H1 (cell line): ENCODE data around the gene RRAD. TPM values are rescaled to one million over a fixed set of nuclear protein-coding genes. Genes with fewer than 3 reads are reported as not detected.
A peak's percentile ranks its signal among the peaks of the same experiment; 100 is the strongest.

Experiments
- ATF3 ChIP-seq: IDR thresholded peaks from 2 replicates; pipeline ENCODE4 v1.6.1; 2011; ENCODE audit warnings: low read depth, mild to moderate bottlenecking, low read length; ENCODE audit not compliant: insufficient read depth
- BRCA1 ChIP-seq: IDR thresholded peaks from 2 replicates; pipeline ENCODE4 v1.6.1; 2012; ENCODE audit warnings: low read depth, low read length, improper control_type of control experiment
- CBX5 ChIP-seq: fragments of 300-800, 300-1000 bp; sonication (generic); IDR thresholded peaks from 2 replicates; pipeline ENCODE4 v1.7.1; 2016; ENCODE audit warnings: antibody characterized with exemption, low read length, low read depth
- CBX8 ChIP-seq: fragments of 300-800, 300-1000 bp; sonication (generic); IDR thresholded peaks from 2 replicates; pipeline ENCODE4 v1.7.1; 2016; ENCODE audit warnings: low read depth, low read length, borderline replicate concordance
- CEBPB ChIP-seq: IDR thresholded peaks from 2 replicates; pipeline ENCODE4 v1.6.1; 2012; ENCODE audit warnings: low read depth, low read length
- CTBP2 ChIP-seq: IDR thresholded peaks from 2 replicates; pipeline ENCODE4 v1.7.0; 2011; ENCODE audit warnings: borderline replicate concordance, mild to moderate bottlenecking, moderate library complexity, mixed read lengths, low read length; ENCODE audit not compliant: insufficient read depth, insufficient read length
- CTCF ChIP-seq, 3 experiments: IDR thresholded peaks; 1 replicate in 2 of 3; 2 replicates in 1 of 3; pipeline versions ENCODE4 v1.5.1 to v1.6.1; 2011; ENCODE audit warnings: low read length in 3 of 3, mild to moderate bottlenecking in 3 of 3, inconsistent platforms in 2 of 3, low read depth in 1 of 3, moderate library complexity in 1 of 3; ENCODE audit not compliant: insufficient read depth in 1 of 3; ENCODE audit errors: control extremely low read depth in 1 of 3
- EGR1 ChIP-seq: IDR thresholded peaks from 2 replicates; pipeline ENCODE4 v1.6.1; 2011; ENCODE audit warnings: low read depth, low read length, borderline replicate concordance
- EP300 ChIP-seq, 2 experiments: IDR thresholded peaks; 1 replicate in 1 of 2; 2 replicates in 1 of 2; pipeline ENCODE4 v1.6.1; 2011 to 2012; ENCODE audit warnings: low read depth in 2 of 2, low read length in 2 of 2, mild to moderate bottlenecking in 2 of 2, borderline replicate concordance in 1 of 2, inconsistent platforms in 1 of 2, moderate library complexity in 1 of 2
- KDM1A ChIP-seq: fragments of 200-600, 300-600 bp; sonication (generic); IDR thresholded peaks from 2 replicates; pipeline ENCODE4 v1.7.1; 2016; ENCODE audit warnings: mild to moderate bottlenecking, low read length, borderline replicate concordance
- MAFK ChIP-seq: IDR thresholded peaks from 2 replicates; pipeline ENCODE4 v1.6.1; 2012; ENCODE audit warnings: low read depth, mild to moderate bottlenecking, improper control_type of control experiment, low read length
- NRF1 ChIP-seq: IDR thresholded peaks from 2 replicates; pipeline ENCODE4 v1.6.1; 2011; ENCODE audit warnings: mild to moderate bottlenecking, low read depth, low read length, improper control_type of control experiment
- POLR2AphosphoS5 ChIP-seq: IDR thresholded peaks from 2 replicates; pipeline ENCODE4 v1.6.1; 2011; ENCODE audit warnings: low read depth, low read length
- RAD21 ChIP-seq, 2 experiments: IDR thresholded peaks in 1 of 2; conservative IDR thresholded peaks in 1 of 2; 2 replicates each; pipeline ENCODE4 v1.6.1; 2011; ENCODE audit warnings: low read depth in 2 of 2, low read length in 2 of 2, improper control_type of control experiment in 1 of 2, inconsistent platforms in 1 of 2, mild to moderate bottlenecking in 1 of 2, moderate library complexity in 1 of 2
- SAP30 ChIP-seq: fragments of 300-600 bp; sonication (generic); IDR thresholded peaks from 2 replicates; pipeline ENCODE4 v1.7.1; 2012; ENCODE audit warnings: low read length, moderate library complexity, mild to moderate bottlenecking, inconsistent platforms; ENCODE audit not compliant: insufficient read depth, insufficient replicate concordance
- SP1 ChIP-seq: IDR thresholded peaks from 2 replicates; pipeline ENCODE4 v1.6.1; 2011; ENCODE audit warnings: low read depth, low read length
- SUZ12 ChIP-seq: fragments of 200-600 bp; sonication (generic); IDR thresholded peaks from 2 replicates; pipeline ENCODE4 v1.6.1; 2012; ENCODE audit warnings: mild to moderate bottlenecking, inconsistent platforms, low read length, moderate library complexity, mixed read lengths
- TAF1 ChIP-seq: IDR thresholded peaks from 2 replicates; pipeline ENCODE4 v1.6.1; 2011; ENCODE audit warnings: mild to moderate bottlenecking, low read depth, low read length
- ZNF274 ChIP-seq: IDR thresholded peaks from 2 replicates; pipeline ENCODE4 v1.7.0; 2012; ENCODE audit warnings: low read length, borderline replicate concordance; ENCODE audit errors: extremely low read depth
- polyA plus RNA-seq, 7 experiments: library from polyadenylated mRNA; depleted of rRNA in 3 of 7; stranded (reverse) in 5 of 7; unstranded in 2 of 7; fragments of >200 nt in 5 of 7; fragments of 200-250 nt in 2 of 7; gene quantifications; 1 replicate in 5 of 7; 2 replicates in 1 of 7; 4 replicates in 1 of 7; pipeline versions ENCODE4 v1.2.1 to v1.2.3, GENCODE V29; 2011 to 2013; ENCODE audit warnings: missing spikeins in 2 of 7, mixed read lengths in 2 of 7
- total RNA-seq: library from RNA; stranded (reverse); fragmentation: NEBNext Ultra II Directional; extraction: Animal tissue kit (Norgen Biotek cat#: 25700); gene quantifications from 2 replicates; pipeline ENCODE4 v1.2.1, GENCODE V29; 2021

RRAD gene
- total and polyA plus RNA-seq, 2 of the 8 experiments (the other 6 are each of a cell fraction or from before 2014, with no cell fraction given): 0.17 TPM; not detected in 1

- TF ChIP-seq ATF3: peak; percentile 40; the same call in 1 of the 2 replicates
- TF ChIP-seq BRCA1: no peak
- peak; percentile 77 for TF ChIP-seq POLR2AphosphoS5
- no peak for TF ChIP-seq RAD21 (IDR thresholded peaks at IDR 0.05 in 1 of 2, conservative IDR thresholded peaks at IDR 0.05 in 1 of 2; ENCODE audit: low read depth in 2 of 2, low read length in 2 of 2)
- TF ChIP-seq TAF1: peak; percentile 62
- TF ChIP-seq CTBP2: no peak
- TF ChIP-seq CEBPB: peak; percentile 37; the same call in 1 of the 2 replicates
- peak; percentile 48 for TF ChIP-seq NRF1
- no peak for TF ChIP-seq KDM1A
- TF ChIP-seq ZNF274: no peak
- peak; percentile 98 for TF ChIP-seq SP1
- no peak for TF ChIP-seq CBX5
- peak; percentile 57; the same call in 1 of the 2 replicates for TF ChIP-seq EGR1
- no peak for TF ChIP-seq CTCF (IDR thresholded peaks at IDR 0.05; ENCODE audit: control extremely low read depth in 1 of 3, insufficient read depth in 1 of 3, low read depth in 1 of 3, low read length in 3 of 3)
- TF ChIP-seq EP300 (IDR thresholded peaks at IDR 0.05; ENCODE audit: borderline replicate concordance in 1 of 2, low read depth in 2 of 2, low read length in 2 of 2): no peak
- TF ChIP-seq MAFK: no peak
- TF ChIP-seq SAP30: peak; percentile 24
- no peak for TF ChIP-seq SUZ12
- TF ChIP-seq CBX8: no peak
Observed at GRCh38 chr16:66880288-66881013, 44.9 kb downstream of the RRAD start, which contains the start of gene PDP2 (continued).
